Thyroid gland (tissue), 4 donors: ENCODE data around the gene PHF21B.

Experiments used
- CTCF ChIP-seq, 6 experiments: fragments of 200-600 bp in 3 of 6; fragments of 450-650 bp in 3 of 6; sonication (generic) in 3 of 6; IDR thresholded peaks; one replicate each; pipeline ENCODE4 v1.5.1; 2016 to 2019; ENCODE audit warnings: antibody characterized with exemption in 6 of 6, mild to moderate bottlenecking in 2 of 6, inconsistent platforms in 1 of 6, moderate library complexity in 1 of 6
- POLR2A ChIP-seq, 2 donors: fragments of 450-650 bp; IDR thresholded peaks; one replicate each; pipeline ENCODE4 v1.6.1; 2017; ENCODE audit warnings: antibody characterized with exemption in 2 of 2, mild to moderate bottlenecking in 2 of 2, moderate library complexity in 1 of 2

DNA sequence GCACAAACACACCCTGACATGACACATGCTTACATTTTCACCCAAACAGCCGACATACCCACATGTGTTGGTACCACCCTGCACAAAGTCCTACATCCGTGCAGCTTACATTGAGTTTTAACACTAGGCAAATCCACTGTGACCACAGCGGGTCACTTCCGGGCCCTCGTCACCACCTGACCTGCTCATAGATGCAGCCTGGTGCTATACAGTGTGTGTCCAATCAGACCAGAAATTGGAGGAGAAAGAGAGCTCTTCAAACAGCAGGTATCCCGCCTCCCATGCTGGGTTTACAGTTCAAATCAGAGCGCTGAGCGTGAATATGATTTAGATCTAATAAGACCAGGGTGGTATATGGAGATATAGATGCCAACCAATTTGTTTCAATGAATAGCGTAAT is 35.4 kb downstream of the PHF21B start:
- TF ChIP-seq CTCF (IDR thresholded peaks at IDR 0.05), result no peak
- TF ChIP-seq POLR2A (IDR thresholded peaks at IDR 0.05), result no peak
